T-helper 1 cell treated with Interleukin-12 subunit alpha and Interleukin-12 subunit beta and Interleukin-4 antibody, amounts not matched to agents 30 μg/mL and 1 μg/mL, for 36 hours (primary cell): ENCODE data around the gene DIMT1.

Experiments
- H3K27ac Mint-ChIP-seq: one replicate; pipeline ENCODE4 v1.8.0; 2021; ENCODE audit warnings: mild to moderate bottlenecking, mixed read lengths
- H3K27me3 Mint-ChIP-seq: one replicate; pipeline ENCODE4 v1.8.0; 2021; ENCODE audit warnings: low read depth, mixed read lengths
- H3K36me3 Mint-ChIP-seq: one replicate; pipeline ENCODE4 v1.8.0; 2021; ENCODE audit warnings: low read depth, mixed read lengths
- H3K4me1 Mint-ChIP-seq: one replicate; pipeline ENCODE4 v1.8.0; 2021; ENCODE audit warnings: low read depth, mixed read lengths
- H3K4me3 Mint-ChIP-seq: one replicate; pipeline ENCODE4 v1.8.0; 2021; ENCODE audit warnings: mild to moderate bottlenecking, moderate library complexity, mixed read lengths
- H3K9me3 Mint-ChIP-seq: one replicate; pipeline ENCODE4 v1.8.0; 2021; ENCODE audit warnings: mixed read lengths

DIMT1 gene

DNA sequence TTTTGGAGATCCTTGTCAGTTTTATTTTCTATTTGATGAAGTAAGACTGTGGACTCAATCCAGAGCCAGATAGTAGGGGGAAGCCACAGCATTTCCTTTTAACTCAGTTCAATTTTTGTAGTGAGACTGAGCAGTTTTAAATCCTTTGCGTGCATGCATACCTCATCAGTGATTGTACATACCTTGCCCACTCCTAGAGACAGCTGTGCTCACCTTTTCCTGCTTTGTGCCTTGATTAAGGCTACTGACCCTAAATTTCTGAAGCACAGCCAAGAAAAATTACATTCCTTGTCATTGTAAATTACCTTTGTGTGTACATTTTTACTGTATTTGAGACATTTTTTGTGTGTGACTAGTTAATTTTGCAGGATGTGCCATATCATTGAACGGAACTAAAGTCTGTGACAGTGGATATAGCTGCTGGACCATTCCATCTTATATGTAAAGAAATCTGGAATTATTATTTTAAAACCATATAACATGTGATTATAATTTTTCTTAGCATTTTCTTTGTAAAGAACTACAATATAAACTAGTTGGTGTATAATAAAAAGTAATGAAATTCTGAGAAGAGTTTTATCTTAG, 17.8 kb downstream of the DIMT1 start:
- Mint-ChIP-seq H3K27ac (peak overlapping the region; percentile 49), H3K36me3 (peaks cover 40% of the 10 kb centered on the region), H3K27me3 (no peaks in the 10 kb centered on the region), H3K9me3 (no peaks in the 10 kb centered on the region), H3K4me3 (no peak overlapping the region), H3K4me1 (peaks cover 5% of the 10 kb centered on the region)

DNA sequence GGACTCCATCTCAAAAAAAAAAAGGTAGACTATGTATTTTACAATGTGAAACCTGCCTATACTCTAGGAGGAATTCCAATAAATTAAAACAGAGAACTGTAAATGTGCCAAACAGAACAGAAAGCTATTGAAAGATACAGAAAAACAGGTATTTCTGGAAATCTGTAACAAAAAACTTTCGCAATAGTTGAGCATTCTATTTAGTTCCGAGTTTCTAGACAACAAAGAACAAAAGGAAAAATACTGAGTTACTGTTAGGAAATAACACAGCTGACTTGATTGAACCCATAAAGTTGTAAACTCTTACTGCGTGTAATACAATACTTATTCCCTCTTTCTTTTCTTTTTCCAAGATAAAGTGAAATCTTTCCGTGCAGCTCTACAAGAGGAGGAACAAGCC, 18.6 kb downstream of the DIMT1 start:
- Mint-ChIP-seq H3K27me3 (no peaks in the 10 kb centered on the region), H3K9me3 (no peaks in the 10 kb centered on the region), H3K4me1 (peaks cover 5% of the 10 kb centered on the region), H3K4me3 (no peak overlapping the region), H3K27ac (no peak overlapping the region), H3K36me3 (peaks cover 41% of the 10 kb centered on the region)

DNA sequence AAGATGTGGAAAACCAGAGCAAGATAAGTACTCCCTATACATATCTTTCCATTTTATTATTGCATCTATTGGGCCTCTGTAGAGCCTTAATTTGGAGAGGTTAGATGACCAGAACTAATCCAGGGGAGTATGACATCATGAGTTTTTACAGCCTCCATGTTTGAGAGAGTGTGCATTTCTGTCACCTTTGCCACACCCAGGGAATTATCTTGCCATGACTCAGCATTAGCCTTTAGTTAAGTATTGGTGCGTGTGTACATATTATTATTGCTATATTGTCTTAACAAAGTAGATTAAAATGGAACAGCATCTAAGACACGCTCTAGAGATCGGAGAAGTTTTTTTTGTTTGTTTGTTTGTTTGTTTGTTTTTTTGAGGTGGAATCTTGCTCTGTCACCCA, 27.6 kb downstream of the DIMT1 start:
- Mint-ChIP-seq H3K4me3 (no peak overlapping the region), H3K9me3 (no peaks in the 10 kb centered on the region), H3K27me3 (no peaks in the 10 kb centered on the region), H3K4me1 (peaks cover 7% of the 10 kb centered on the region), H3K36me3 (peaks cover 49% of the 10 kb centered on the region), H3K27ac (no peak overlapping the region)

- peaks cover 46% of the 10 kb centered on the region for H3K36me3 Mint-ChIP-seq
- H3K27me3 Mint-ChIP-seq, result no peaks in the 10 kb centered on the region
- no peak overlapping the region for H3K4me3 Mint-ChIP-seq
- H3K27ac Mint-ChIP-seq, result no peak overlapping the region
- no peaks in the 10 kb centered on the region for H3K9me3 Mint-ChIP-seq
- H3K4me1 Mint-ChIP-seq, result peaks cover 6% of the 10 kb centered on the region
Observed at GRCh38 chr5:62375627-62376026, 28.1 kb downstream of the DIMT1 start.

DNA sequence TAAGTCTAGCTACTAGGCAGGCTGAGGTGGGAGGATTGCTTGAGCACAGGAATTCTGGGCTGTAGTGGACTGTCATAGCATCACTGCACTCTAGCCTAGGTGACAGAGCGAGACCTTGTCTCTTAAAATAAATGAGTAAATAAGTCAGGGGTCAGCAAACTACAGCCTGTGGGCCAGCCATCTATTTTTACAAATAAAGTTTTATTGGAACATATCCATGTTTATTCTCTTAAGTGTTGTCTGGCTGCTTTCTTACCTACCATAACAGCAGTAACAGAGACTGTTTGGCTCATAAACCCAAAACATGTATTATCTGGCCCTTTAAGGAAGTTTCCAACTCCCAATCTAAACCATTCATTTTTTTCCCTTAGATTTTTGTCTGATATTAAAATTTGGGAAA, 29.6 kb downstream of the DIMT1 start:
- Mint-ChIP-seq H3K27me3 (no peaks in the 10 kb centered on the region), H3K9me3 (no peaks in the 10 kb centered on the region), H3K27ac (no peak overlapping the region), H3K4me3 (no peak overlapping the region), H3K4me1 (peaks cover 4% of the 10 kb centered on the region), H3K36me3 (peaks cover 43% of the 10 kb centered on the region)

DNA sequence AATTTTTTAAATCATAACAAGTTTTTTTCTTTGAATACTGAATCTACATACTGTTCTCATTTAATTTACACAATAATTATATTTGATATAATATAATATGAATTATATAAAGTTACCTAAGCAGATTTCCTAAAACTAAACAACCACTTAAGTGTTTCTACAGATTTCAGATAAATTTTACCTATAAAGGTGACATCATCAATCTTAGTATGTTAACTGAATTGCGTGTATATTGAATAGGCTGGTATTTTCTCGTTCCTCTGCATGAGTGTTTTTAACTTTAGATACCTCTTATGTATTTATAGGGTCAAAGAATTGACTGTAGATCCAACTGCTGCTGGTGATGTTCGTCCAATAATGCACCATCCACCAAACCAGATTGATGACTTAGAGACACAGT, 30.3 kb downstream of the DIMT1 start:
- Mint-ChIP-seq H3K4me3 (no peak overlapping the region), H3K4me1 (peaks cover 4% of the 10 kb centered on the region), H3K36me3 (peaks cover 41% of the 10 kb centered on the region), H3K27ac (no peak overlapping the region), H3K27me3 (no peaks in the 10 kb centered on the region), H3K9me3 (no peaks in the 10 kb centered on the region)

DNA sequence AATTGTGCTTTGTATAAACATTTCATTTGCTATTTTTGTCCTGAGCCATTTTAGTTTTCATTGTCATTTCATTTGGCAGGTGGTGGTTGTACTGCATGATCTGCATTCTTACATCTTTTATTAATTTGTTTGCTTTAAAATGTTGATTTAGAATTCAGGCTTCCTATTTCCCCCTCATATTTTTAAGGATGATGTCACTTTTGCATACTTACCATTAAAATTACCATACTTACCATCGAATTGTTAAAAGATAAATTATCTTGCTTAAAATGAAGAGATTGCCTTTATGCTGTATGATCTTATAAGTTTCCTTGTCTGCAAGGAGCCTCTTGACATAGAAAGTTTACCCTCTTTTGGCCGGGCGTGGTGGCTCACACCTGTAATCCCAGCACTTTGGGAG, 31.1 kb downstream of the DIMT1 start:
- no peak overlapping the region for H3K4me3 Mint-ChIP-seq
- H3K9me3 Mint-ChIP-seq, result no peaks in the 10 kb centered on the region
- no peak overlapping the region for H3K27ac Mint-ChIP-seq
- peaks cover 4% of the 10 kb centered on the region for H3K4me1 Mint-ChIP-seq
- H3K27me3 Mint-ChIP-seq, result no peaks in the 10 kb centered on the region
- peaks cover 34% of the 10 kb centered on the region for H3K36me3 Mint-ChIP-seq

- Mint-ChIP-seq H3K36me3 (peaks cover 34% of the 10 kb centered on the region), H3K27ac (no peak overlapping the region), H3K9me3 (no peaks in the 10 kb centered on the region), H3K4me3 (no peak overlapping the region), H3K4me1 (peaks cover 4% of the 10 kb centered on the region), H3K27me3 (no peaks in the 10 kb centered on the region)
Observed at GRCh38 chr5:62371409-62371808, 32.3 kb downstream of the DIMT1 start.

DNA sequence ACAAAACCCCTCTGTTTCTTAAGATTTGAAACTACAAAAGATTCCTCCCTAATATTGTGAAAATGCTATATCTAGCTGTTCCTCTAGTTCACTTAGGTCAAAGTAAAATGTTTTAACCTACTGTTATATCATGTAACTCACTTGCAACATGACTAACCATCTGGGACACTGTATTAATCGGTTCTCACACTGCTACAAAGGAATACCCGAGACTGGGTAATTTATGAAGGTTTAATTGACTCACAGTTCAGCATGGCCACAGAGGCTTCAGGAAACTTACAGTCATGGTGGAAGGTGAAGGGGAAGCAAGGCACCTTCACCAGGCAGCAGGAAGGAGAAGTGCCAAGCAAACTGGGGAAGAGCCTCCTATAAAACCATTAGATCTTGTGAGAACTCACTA, 34.7 kb downstream of the DIMT1 start:
- peaks cover 39% of the 10 kb centered on the region for H3K36me3 Mint-ChIP-seq
- H3K27ac Mint-ChIP-seq, result peak overlapping the region; percentile 41
- peaks cover 1% of the 10 kb centered on the region for H3K4me1 Mint-ChIP-seq
- H3K9me3 Mint-ChIP-seq, result no peaks in the 10 kb centered on the region
- H3K4me3 Mint-ChIP-seq, result no peak overlapping the region
- no peaks in the 10 kb centered on the region for H3K27me3 Mint-ChIP-seq

- peaks cover 33% of the 10 kb centered on the region for H3K36me3 Mint-ChIP-seq
Observed at GRCh38 chr5:62362701-62363100, 41.0 kb downstream of the DIMT1 start.

DNA sequence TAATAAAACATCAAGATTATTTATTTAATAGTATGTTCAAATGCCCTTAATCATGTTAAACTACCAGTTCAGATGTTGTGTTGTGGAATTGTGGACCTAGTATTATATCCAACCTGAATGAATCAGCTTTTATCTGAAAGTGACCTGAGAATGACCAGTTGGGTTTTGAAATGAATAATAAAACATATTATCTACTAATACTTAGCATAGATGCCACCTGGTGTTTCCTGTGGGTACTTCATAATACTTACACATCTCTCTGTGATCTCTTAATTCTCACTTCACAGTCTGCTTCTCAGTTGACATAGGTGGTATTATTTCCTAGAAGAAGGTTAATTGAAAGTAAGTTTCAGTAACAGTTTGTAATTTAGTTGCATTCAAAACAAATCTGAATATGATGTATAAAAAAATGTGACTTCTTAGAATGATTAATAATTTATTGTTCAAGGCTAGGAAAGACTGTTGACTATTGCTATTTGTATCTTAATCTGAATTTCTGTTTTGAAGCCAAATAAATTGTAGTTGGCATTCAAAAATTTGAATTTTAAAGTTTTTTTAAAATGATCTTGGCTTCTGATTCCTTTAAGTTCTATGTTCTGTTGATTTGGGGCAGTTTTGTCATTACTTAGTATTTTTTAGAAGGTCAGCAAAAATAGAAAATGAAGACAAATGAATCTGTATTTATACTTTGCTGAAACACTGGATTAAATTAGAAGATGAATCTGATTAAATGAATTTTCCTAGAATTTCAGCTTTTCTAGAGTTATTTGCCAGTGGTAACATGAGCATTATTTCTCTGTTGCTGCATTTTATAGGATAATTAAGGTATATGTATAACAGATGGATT, 49.5 kb downstream of the DIMT1 start:
- Mint-ChIP-seq H3K4me3 (no peak overlapping the region), H3K9me3 (no peaks in the 10 kb centered on the region), H3K27me3 (no peaks in the 10 kb centered on the region), H3K4me1 (peaks cover 13% of the 10 kb centered on the region), H3K36me3 (peaks cover 29% of the 10 kb centered on the region), H3K27ac (peak overlapping the region; percentile 21)

More at GRCh38 chr5:62362701-62363100, 41.0 kb downstream of the DIMT1 start:
- no peaks in the 10 kb centered on the region for H3K9me3 Mint-ChIP-seq
- H3K27ac Mint-ChIP-seq, result no peak overlapping the region
- H3K4me3 Mint-ChIP-seq, result no peak overlapping the region
- peaks cover 2% of the 10 kb centered on the region for H3K4me1 Mint-ChIP-seq
- no peaks in the 10 kb centered on the region for H3K27me3 Mint-ChIP-seq

- peaks cover 24% of the 10 kb centered on the region for H3K36me3 Mint-ChIP-seq
- H3K4me1 Mint-ChIP-seq, result peaks cover 14% of the 10 kb centered on the region
Observed at GRCh38 chr5:62348723-62349481, 54.8 kb downstream of the DIMT1 start.

DNA sequence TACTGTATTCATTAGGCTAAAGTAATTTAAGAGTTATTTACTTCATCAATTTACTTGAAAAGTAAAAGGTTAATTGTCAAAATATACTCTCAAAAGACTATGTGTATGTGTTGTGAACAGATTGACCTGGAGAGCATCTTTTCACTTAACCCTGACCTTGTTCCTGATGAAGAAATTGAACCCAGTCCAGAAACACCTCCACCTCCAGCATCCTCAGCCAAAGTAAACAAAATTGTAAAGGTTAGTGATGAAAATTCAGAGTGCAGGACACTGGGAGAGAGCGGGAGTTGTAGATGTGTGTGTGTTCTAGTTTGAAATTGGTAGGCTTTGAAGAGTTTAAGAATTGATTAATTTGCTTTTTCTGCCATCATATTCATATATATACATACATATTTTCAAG, 55.8 kb downstream of the DIMT1 start:
- Mint-ChIP-seq H3K9me3 (no peaks in the 10 kb centered on the region), H3K4me3 (no peak overlapping the region), H3K36me3 (peaks cover 25% of the 10 kb centered on the region), H3K27ac (no peak overlapping the region), H3K4me1 (peaks cover 23% of the 10 kb centered on the region), H3K27me3 (no peaks in the 10 kb centered on the region)

More at GRCh38 chr5:62348723-62349481, 54.8 kb downstream of the DIMT1 start:
- Mint-ChIP-seq H3K27ac (no peak overlapping the region), H3K27me3 (no peaks in the 10 kb centered on the region), H3K4me3 (no peak overlapping the region), H3K9me3 (no peaks in the 10 kb centered on the region)

GRCh38 chr5:62346748-62347147, 57.0 kb downstream of the DIMT1 start:
- no peak overlapping the region for H3K4me3 Mint-ChIP-seq

DNA sequence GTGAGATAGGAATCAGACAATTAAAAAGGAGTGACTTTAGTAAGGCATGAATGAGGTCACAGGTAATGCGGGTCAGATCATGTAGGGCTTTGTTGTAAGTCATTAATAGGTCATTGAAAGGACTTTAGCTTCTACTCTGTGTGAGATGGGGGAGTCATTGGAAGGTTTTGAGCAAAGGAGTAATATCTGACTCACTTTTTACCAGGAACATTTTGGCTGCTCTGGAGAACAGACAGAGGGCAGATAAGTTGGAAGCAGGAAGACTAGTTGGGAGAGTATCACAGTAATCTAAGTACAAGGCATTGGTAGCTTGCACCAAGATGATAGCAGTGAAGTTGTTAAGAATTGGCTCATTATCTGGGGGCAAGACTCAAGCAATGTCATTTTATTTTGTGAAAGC, 60.3 kb downstream of the DIMT1 start:
- Mint-ChIP-seq H3K9me3 (no peaks in the 10 kb centered on the region), H3K4me1 (peaks cover 44% of the 10 kb centered on the region), H3K4me3 (no peak overlapping the region), H3K27ac (peak overlapping the region; percentile 2), H3K36me3 (peaks cover 13% of the 10 kb centered on the region), H3K27me3 (no peaks in the 10 kb centered on the region)

More at GRCh38 chr5:62346748-62347147, 57.0 kb downstream of the DIMT1 start:
- Mint-ChIP-seq H3K4me1 (peaks cover 31% of the 10 kb centered on the region), H3K9me3 (no peaks in the 10 kb centered on the region), H3K36me3 (peaks cover 20% of the 10 kb centered on the region), H3K27me3 (no peaks in the 10 kb centered on the region), H3K27ac (peak overlapping the region; percentile 3)
